GM10248 (cell line): ENCODE measurements around the gene MATN1.

Experiments used
- CTCF ChIA-PET: fragments of 300-600 bp; sonication (Branson Sonifier 250); formaldehyde crosslinking; extraction: SDS; loops from one replicate; lab custom pipeline; 2021; ENCODE audit warnings: antibody characterized with exemption; lab: Yijun Ruan, JAX
- POLR2A ChIA-PET: fragments of 350-650 bp; sonication (Branson Sonifier 250); formaldehyde crosslinking; extraction: SDS; loops from one replicate; lab custom pipeline; 2020; ENCODE audit warnings: antibody characterized with exemption; lab: Yijun Ruan, JAX
- DNase-seq: peaks from one replicate; pipeline ENCODE4 v3.0.0; 2012; ENCODE audit errors: extremely low spot score
- CTCF ChIP-seq: IDR thresholded peaks from 2 replicates; pipeline ENCODE4 v1.5.1; 2012; ENCODE audit warnings: mild to moderate bottlenecking, low read depth; ENCODE audit errors: extremely low read depth, missing control alignments, control extremely low read depth

The MATN1 gene

GRCh38 chr1:30738040-30738714, 14.8 kb upstream of the MATN1 start:
- TF ChIP-seq CTCF: no peak
- CTCF ChIA-PET: interaction anchor here (1.0 to 6.2 kb wide), 3 partner anchors 11 to 41 kb away, joined by 3 to 41 read pairs (median 4); no protein-coding TSS in a partner anchor

GRCh38 chr1:30737357-30738039, 14.1 kb upstream of the MATN1 start:
- ChIA-PET POLR2A (interaction anchor here (1.1 kb wide), 1 partner anchor 9 kb away, joined by 4 read pairs; no protein-coding TSS in a partner anchor), CTCF (interaction anchor here (0.7 to 6.2 kb wide), 6 partner anchors 18 to 64 kb away, joined by 3 to 41 read pairs (median 4); no protein-coding TSS in a partner anchor)

More at GRCh38 chr1:30738040-30738714, 14.8 kb upstream of the MATN1 start:
- POLR2A ChIA-PET: interaction anchor here (1.1 to 1.3 kb wide), 2 partner anchors 10 to 12 kb away, joined by 3 to 4 read pairs; no protein-coding TSS in a partner anchor
- DNase-seq: no peak

GRCh38 chr1:30735668-30736498, 12.5 kb upstream of the MATN1 start:
- ChIA-PET CTCF (interaction anchor here (1.8 to 6.2 kb wide), 4 partner anchors 9 to 47 kb away, joined by 8 to 41 read pairs (median 18); no protein-coding TSS in a partner anchor), POLR2A (interaction anchor here (0.8 kb wide), 1 partner anchor 18 kb away, joined by 3 read pairs; no protein-coding TSS in a partner anchor)
- TF ChIP-seq CTCF: no peak
- no peak for DNase-seq

More at GRCh38 chr1:30737357-30738039, 14.1 kb upstream of the MATN1 start:
- no peak for TF ChIP-seq CTCF
- no peak for DNase-seq

GRCh38 chr1:30735124-30735523, 11.7 kb upstream of the MATN1 start:
- POLR2A ChIA-PET: interaction anchor here (0.8 kb wide), 1 partner anchor 19 kb away, joined by 3 read pairs; no protein-coding TSS in a partner anchor
- TF ChIP-seq CTCF: no peak
- no peak for DNase-seq
- CTCF ChIA-PET: interaction anchor here (1.4 to 6.2 kb wide), 4 partner anchors 9 to 47 kb away, joined by 8 to 41 read pairs (median 17); no protein-coding TSS in a partner anchor

GRCh38 chr1:30734580-30734979, 11.2 kb upstream of the MATN1 start:
- TF ChIP-seq CTCF: no peak
- CTCF ChIA-PET: interaction anchor here (1.4 to 6.2 kb wide), 4 partner anchors 10 to 48 kb away, joined by 8 to 41 read pairs (median 17); no protein-coding TSS in a partner anchor
- DNase-seq: no peak
- POLR2A ChIA-PET: no interaction called here

- CTCF ChIA-PET: interaction anchor here (1.4 to 6.2 kb wide), 4 partner anchors 10 to 48 kb away, joined by 8 to 41 read pairs (median 17); no protein-coding TSS in a partner anchor
- POLR2A ChIA-PET: interaction anchor here (1.8 kb wide), 1 partner anchor 12 kb away, joined by 7 read pairs; no protein-coding TSS in a partner anchor
- no peak for DNase-seq
- TF ChIP-seq CTCF: no peak
Observed at GRCh38 chr1:30734106-30734505, 10.7 kb upstream of the MATN1 start.
